Naive thymus-derived CD4-positive, alpha-beta T cell (primary cell): ENCODE measurements around the gene CCT6A. TPM values are rescaled to one million over a fixed set of nuclear protein-coding genes. Genes with fewer than 3 reads are reported as not detected.
A peak's percentile ranks its signal among the peaks of the same experiment; 100 is the strongest.
"Not testable (repeated sequence)": the region's sequence is repeated elsewhere in the genome, so short reads cannot be mapped to it uniquely, and the experiment has no call there.

Experiments
- ATAC-seq: fragments of 150-1000 bp; cut with Tn5 transposase; 2 replicates; pipeline ENCODE4 v1.10.0; 2021; ENCODE audit warnings: mild to moderate bottlenecking, moderate library complexity
- CTCF ChIA-PET: fragments of 350-600 bp; sonication (Branson Sonifier 250); formaldehyde crosslinking; loops from one replicate; lab custom pipeline; 2021; ENCODE audit warnings: antibody characterized with exemption; lab: Charles Lee
- POLR2A ChIA-PET: fragments of 350-600 bp; sonication (Branson Sonifier 250); formaldehyde crosslinking; loops from one replicate; lab custom pipeline; 2021; ENCODE audit warnings: antibody characterized with exemption, inconsistent platforms; lab: Charles Lee
- DNase-seq, 9 donors: peaks; one replicate each; pipeline versions ENCODE4 v3.0.0 to v3.0.0-alpha.2; 2020 to 2022; ENCODE audit warnings: mixed read lengths in 1 of 9
- H3K27ac ChIP-seq: one replicate; pipeline ENCODE4 v1.7.0; 2013; ENCODE audit warnings: mild to moderate bottlenecking, low read depth, low read length, moderate library complexity
- H3K27me3 ChIP-seq, 2 donors: one replicate each; pipeline ENCODE4 v1.7.0; 2013; ENCODE audit warnings: low read length in 2 of 2, mild to moderate bottlenecking in 2 of 2, moderate library complexity in 2 of 2; ENCODE audit not compliant: control insufficient read depth in 2 of 2, insufficient read depth in 2 of 2
- H3K36me3 ChIP-seq, 3 experiments: 1 replicate in 2 of 3; 2 replicates in 1 of 3; pipeline ENCODE4 v1.7.0; 2013; ENCODE audit warnings: low read length in 3 of 3, mild to moderate bottlenecking in 3 of 3, moderate library complexity in 1 of 3; ENCODE audit not compliant: insufficient read depth in 3 of 3, control insufficient read depth in 2 of 3
- H3K4me1 ChIP-seq, 2 donors: one replicate each; pipeline ENCODE4 v1.7.0; 2013; ENCODE audit warnings: low read length in 2 of 2, mild to moderate bottlenecking in 2 of 2, moderate library complexity in 1 of 2; ENCODE audit not compliant: control insufficient read depth in 2 of 2, insufficient read depth in 2 of 2
- H3K4me3 ChIP-seq: 2 replicates; pipeline ENCODE4 v1.7.0; 2013; ENCODE audit warnings: mild to moderate bottlenecking, low read length
- H3K9me3 ChIP-seq, 3 experiments: 1 replicate in 2 of 3; 2 replicates in 1 of 3; pipeline ENCODE4 v1.7.0; 2013; ENCODE audit warnings: low read length in 3 of 3; ENCODE audit not compliant: control insufficient read depth in 2 of 3
- H3K27ac Mint-ChIP-seq, 9 donors: one replicate each; pipeline ENCODE4 v1.8.0; 2020 to 2022; ENCODE audit warnings: mixed read lengths in 9 of 9, mild to moderate bottlenecking in 8 of 9, moderate library complexity in 5 of 9, inconsistent platforms in 2 of 9
- H3K27me3 Mint-ChIP-seq, 5 donors: one replicate each; pipeline ENCODE4 v1.8.0; 2021 to 2022; ENCODE audit warnings: mixed read lengths in 5 of 5, mild to moderate bottlenecking in 1 of 5
- H3K36me3 Mint-ChIP-seq, 5 donors: one replicate each; pipeline ENCODE4 v1.8.0; 2020 to 2022; ENCODE audit warnings: mixed read lengths in 5 of 5, mild to moderate bottlenecking in 3 of 5, inconsistent platforms in 1 of 5
- H3K4me1 Mint-ChIP-seq, 7 donors: one replicate each; pipeline ENCODE4 v1.8.0; 2020 to 2022; ENCODE audit warnings: mixed read lengths in 7 of 7, mild to moderate bottlenecking in 3 of 7, inconsistent platforms in 1 of 7
- H3K4me3 Mint-ChIP-seq, 10 donors: one replicate each; pipeline ENCODE4 v1.8.0; 2020 to 2022; ENCODE audit warnings: mild to moderate bottlenecking in 10 of 10, mixed read lengths in 10 of 10, moderate library complexity in 6 of 10, inconsistent platforms in 2 of 10
- H3K9me3 Mint-ChIP-seq, 11 donors: one replicate each; pipeline ENCODE4 v1.8.0; 2020 to 2022; ENCODE audit warnings: mixed read lengths in 11 of 11, mild to moderate bottlenecking in 4 of 11, inconsistent platforms in 1 of 11, moderate library complexity in 1 of 11
- intact Hi-C, 2 donors: fragments of 100-400 bp; cut with micrococcal nuclease; formaldehyde crosslinking; loops; one replicate each; pipeline ENCODE4 v1.15.1; 2023
- polyA plus RNA-seq, 2 donors: library from polyadenylated mRNA; unstranded; fragments of 300-500 nt; fragmentation: Illumina TruSeq; gene quantifications; one replicate each; pipeline ENCODE4 v1.2.3, GENCODE V29; 2021
- total RNA-seq, 6 experiments: library from RNA in 5 of 6; stranded (reverse) in 5 of 6; gene quantifications; 1 replicate in 5 of 6; 2 replicates in 1 of 6; pipeline ENCODE4 v1.2.3 and lab custom pipeline; 2021 to 2026

Gene CCT6A
- total and polyA plus RNA-seq, 7 experiments from 2014 or later = 38.7 to 143 (median 62.4) TPM

- H3K9me3 ChIP-seq, ATAC-seq, H3K27me3 Mint-ChIP-seq, H3K27ac ChIP-seq, H3K4me3 ChIP-seq, DNase-seq, H3K27me3 ChIP-seq, CTCF ChIA-PET, intact Hi-C loops: not testable (repeated sequence)
- Mint-ChIP-seq H3K27ac (peak overlapping the region in 1 of 9 donors; percentile 19), H3K4me1 (peaks cover 24 to 43% (median 33%) of the 10 kb centered on the region in 7 donors), H3K36me3 (peaks cover 7 to 46% (median 27%) of the 10 kb centered on the region in 5 donors), H3K4me3 (peak overlapping the region in 2 of 10 donors; percentile 59 to 62), H3K9me3 (peaks cover 0 to 16% (median 0%) of the 10 kb centered on the region in 11 donors)
- POLR2A ChIA-PET = interaction anchor here (0.7 to 1.5 kb wide), 2 partner anchors 39 to 750 kb away, joined by 3 read pairs; no protein-coding TSS in a partner anchor
- H3K36me3 ChIP-seq = peaks cover 16 to 54% (median 29%) of the 10 kb centered on the region in 3 experiments
- H3K4me1 ChIP-seq = peaks cover 18 to 20% of the 10 kb centered on the region in 2 donors
Measured at GRCh38 chr7:56104138-56104537, 52.6 kb downstream of the CCT6A start.

DNA sequence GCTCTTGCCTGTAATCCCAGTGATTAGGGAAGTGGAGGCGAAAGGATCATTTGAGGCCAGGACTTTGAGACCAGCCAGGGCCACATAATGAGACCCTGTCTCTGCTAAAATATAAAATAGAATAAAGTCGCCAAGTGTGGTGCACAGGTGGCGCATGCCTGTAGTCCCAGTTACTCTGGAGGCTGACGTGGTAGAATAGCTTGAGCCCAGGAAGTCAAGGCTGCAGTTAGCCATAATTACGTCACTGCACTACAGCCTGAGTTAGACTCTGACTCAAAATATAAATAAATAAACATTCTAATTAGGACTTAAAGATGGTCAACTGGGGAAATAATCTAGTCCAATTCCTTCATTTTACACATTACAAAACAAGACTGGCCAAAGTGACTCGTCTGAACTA lies 53.9 kb downstream of the CCT6A start:
- peak in 6 of 9 donors; percentile 7 to 59 (median 34) for DNase-seq
- Histone ChIP-seq H3K9me3 (no peaks in the 10 kb centered on the region), H3K4me3 (peak overlapping the region; percentile 72), H3K36me3 (peaks cover 8 to 41% (median 28%) of the 10 kb centered on the region in 3 experiments), H3K27ac (peak overlapping the region; percentile 95), H3K27me3 (no peaks in the 10 kb centered on the region), H3K4me1 (peaks cover 18 to 20% of the 10 kb centered on the region in 2 donors)
- peak overlapping the region; percentile 97 to 99 (median 98) for H3K27ac Mint-ChIP-seq
- ChIA-PET POLR2A (interaction anchor here (0.8 to 2.0 kb wide), 9 partner anchors 10 to 1347 kb away, joined by 3 to 19 read pairs (median 5); partner anchors contain the start of genes CCT6A, LANCL2, NUPR2 and PHKG1), CTCF (interaction anchor here (0.6 kb wide), 1 partner anchor 99 kb away, joined by 3 read pairs; no protein-coding TSS in a partner anchor)
- peak overlapping the region; percentile 94 to 100 (median 96) for H3K4me3 Mint-ChIP-seq
- H3K36me3 Mint-ChIP-seq = peaks cover 4 to 42% (median 20%) of the 10 kb centered on the region in 5 donors
- intact Hi-C loops = loop anchor here in 1 of 2 donors (5.0 kb wide), 3 partner anchors 102 to 573 kb away; partner anchors contain the start of gene VOPP1
- H3K9me3 Mint-ChIP-seq = peaks cover 0 to 16% (median 0%) of the 10 kb centered on the region in 11 donors
- H3K4me1 Mint-ChIP-seq = peaks cover 19 to 43% (median 33%) of the 10 kb centered on the region in 7 donors
- ATAC-seq = no peak
- H3K27me3 Mint-ChIP-seq = no peaks in the 10 kb centered on the region

DNA sequence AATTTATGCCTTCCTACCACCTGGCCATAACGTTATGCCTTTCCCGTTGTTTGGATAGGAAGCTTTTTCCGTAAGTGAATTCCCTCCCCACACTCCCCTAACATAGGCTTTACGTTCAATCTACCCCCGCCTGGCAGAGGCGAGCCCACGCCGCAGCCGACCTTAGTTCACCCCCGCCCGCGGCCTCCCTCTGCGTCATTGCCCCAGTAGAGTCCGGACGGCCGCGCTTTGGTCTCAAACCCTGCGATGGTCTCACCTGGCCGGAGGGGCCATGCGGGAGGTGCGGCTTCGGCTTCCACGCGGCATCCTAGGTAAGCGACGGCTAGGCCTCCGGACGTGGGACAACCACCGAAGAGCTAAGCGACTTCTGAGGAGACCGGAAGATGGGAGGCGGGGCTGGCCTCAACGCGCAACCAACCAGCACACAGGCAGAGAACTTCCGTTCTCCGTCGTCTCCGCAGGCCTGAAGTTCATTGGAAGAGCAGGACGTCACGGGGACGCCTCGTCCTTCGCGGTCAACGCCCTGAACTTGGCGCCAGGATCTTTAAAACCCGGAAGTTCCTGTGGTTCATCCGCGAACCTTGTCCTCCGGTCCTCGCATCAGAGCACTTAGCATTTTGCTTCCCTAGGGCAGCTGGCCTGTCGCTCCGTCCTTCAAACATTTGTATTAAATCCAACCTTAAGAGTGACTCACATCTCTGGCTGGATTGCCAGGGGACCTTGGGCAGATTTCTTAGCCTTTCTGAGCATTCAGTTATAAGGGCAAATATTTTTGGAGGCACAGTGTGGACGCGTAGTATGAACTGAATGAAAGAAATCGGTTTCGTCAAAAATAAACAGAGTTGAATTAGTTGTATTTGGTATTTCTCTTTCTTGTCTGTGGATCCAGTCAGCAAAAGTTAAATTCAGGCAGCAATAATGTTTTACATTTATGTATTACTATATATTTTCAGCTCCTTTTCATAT lies 54.8 kb downstream of the CCT6A start, which contains the start of gene CHCHD2:
CHCHD2 (minus strand) TSS at position 369 of the 966 bp plus-strand sequence; CDS start at position 306, 63 bp downstream.
- POLR2A ChIA-PET = interaction anchor here (0.8 to 2.0 kb wide), 13 partner anchors 9 to 1348 kb away, joined by 3 to 19 read pairs (median 4); partner anchors contain the start of genes CCT6A, LANCL2, NIPSNAP2 and NUPR2
- Histone ChIP-seq H3K9me3 (no peaks in the 10 kb centered on the region), H3K36me3 (peaks cover 5 to 32% (median 20%) of the 10 kb centered on the region in 3 experiments), H3K27ac (peak within 1 kb of the TSS; percentile 95), H3K4me1 (peaks cover 18 to 20% of the 10 kb centered on the region in 2 donors), H3K27me3 (no peaks in the 10 kb centered on the region), H3K4me3 (peak within 1 kb of the TSS; percentile 72)
- ATAC-seq (peak; percentile 99), DNase-seq (peak; percentile 75 to 96 (median 93))
- Mint-ChIP-seq H3K4me1 (peaks cover 19 to 43% (median 33%) of the 10 kb centered on the region in 7 donors), H3K36me3 (peaks cover 4 to 35% (median 11%) of the 10 kb centered on the region in 5 donors), H3K27me3 (no peaks in the 10 kb centered on the region), H3K9me3 (peaks cover 0 to 16% (median 0%) of the 10 kb centered on the region in 11 donors), H3K27ac (peak within 1 kb of the TSS; percentile 97 to 99 (median 98)), H3K4me3 (peak within 1 kb of the TSS; percentile 94 to 100 (median 96))
- intact Hi-C loops = loop anchor here (1.0 to 5.0 kb wide), 14 partner anchors 32 to 1347 kb away; partner anchors contain the start of genes CCT6A (in 2 of the 2), MRPS17 (in 2 of the 2), PSPH (in 2 of the 2) and SEC61G (in 2 of the 2)
- CTCF ChIA-PET = interaction anchor here (0.6 kb wide), 1 partner anchor 98 kb away, joined by 3 read pairs; no protein-coding TSS in a partner anchor

DNA sequence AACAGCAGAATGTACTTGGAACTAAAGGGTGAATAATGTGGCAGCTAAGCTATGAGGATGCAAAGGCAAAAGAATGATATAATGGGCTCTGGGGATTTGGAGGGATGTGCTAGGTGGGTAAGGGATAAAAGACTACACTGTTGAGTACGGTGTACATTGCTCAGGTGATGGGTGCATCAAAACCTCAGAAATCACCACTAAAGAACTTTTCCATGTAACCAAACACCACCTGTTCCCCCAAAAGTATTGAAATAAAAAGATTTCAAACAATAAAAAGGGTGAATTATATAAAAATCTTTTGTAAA lies 56.3 kb downstream of the CCT6A start:
- DNase-seq (no peak), ATAC-seq (no peak)
- Histone ChIP-seq H3K27me3 (no peaks in the 10 kb centered on the region), H3K9me3 (no peaks in the 10 kb centered on the region), H3K4me1 (peaks cover 18 to 20% of the 10 kb centered on the region in 2 donors), H3K27ac (no peak overlapping the region), H3K36me3 (peaks cover 2 to 17% (median 6%) of the 10 kb centered on the region in 3 experiments), H3K4me3 (no peak overlapping the region)
- intact Hi-C loops = loop anchor here (2.0 to 5.0 kb wide), 7 partner anchors 33 to 576 kb away; partner anchors contain the start of genes NIPSNAP2 (in 1 of the 2) and VOPP1 (in 1 of the 2)
- Mint-ChIP-seq H3K27ac (peak overlapping the region; percentile 44 to 99 (median 97)), H3K36me3 (peaks cover 4 to 31% (median 11%) of the 10 kb centered on the region in 5 donors), H3K9me3 (peaks cover 0 to 16% (median 0%) of the 10 kb centered on the region in 11 donors), H3K4me1 (peaks cover 19 to 40% (median 33%) of the 10 kb centered on the region in 7 donors), H3K4me3 (peak overlapping the region in 9 of 10 donors; percentile 59 to 100 (median 96)), H3K27me3 (no peaks in the 10 kb centered on the region)
- ChIA-PET CTCF (no interaction called here), POLR2A (no interaction called here)

- ATAC-seq = no peak
- ChIA-PET CTCF (no interaction called here), POLR2A (no interaction called here)
- Histone ChIP-seq H3K4me1 (peaks cover 5 to 8% of the 10 kb centered on the region in 2 donors), H3K27me3 (no peaks in the 10 kb centered on the region), H3K9me3 (no peaks in the 10 kb centered on the region), H3K36me3 (peaks cover 0 to 3% (median 0%) of the 10 kb centered on the region in 3 experiments), H3K27ac (no peak overlapping the region), H3K4me3 (no peak overlapping the region)
- Mint-ChIP-seq H3K9me3 (peaks cover 0 to 16% (median 0%) of the 10 kb centered on the region in 11 donors), H3K27ac (no peak overlapping the region), H3K36me3 (peaks cover 0 to 19% (median 6%) of the 10 kb centered on the region in 5 donors), H3K4me3 (no peak overlapping the region), H3K27me3 (peaks cover 0 to 11% (median 0%) of the 10 kb centered on the region in 5 donors), H3K4me1 (peaks cover 14 to 25% (median 19%) of the 10 kb centered on the region in 7 donors)
- intact Hi-C loops = no loop called here
- no peak for DNase-seq
Measured at GRCh38 chr7:56110611-56111010, 59.0 kb downstream of the CCT6A start.

DNA sequence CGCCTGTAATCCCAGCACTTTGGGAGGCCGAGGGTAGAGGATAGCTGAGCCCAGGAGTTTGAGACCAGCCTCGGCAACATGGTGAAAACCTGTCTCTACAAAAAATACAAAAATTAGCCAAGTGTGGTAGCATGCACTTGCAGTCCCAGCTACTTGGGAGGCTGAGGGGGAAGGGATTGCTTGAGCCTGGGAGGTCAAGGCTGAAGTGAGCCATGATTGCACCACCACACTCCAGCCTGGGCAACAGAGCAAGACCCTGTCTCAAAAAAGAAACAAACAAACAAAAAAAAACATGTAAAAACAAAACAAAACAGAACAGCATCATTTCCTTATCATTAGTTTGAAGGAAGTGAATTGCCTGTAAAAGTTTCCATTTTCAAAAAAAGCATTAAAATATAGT lies 60.7 kb downstream of the CCT6A start:
- H3K4me3 Mint-ChIP-seq = not testable (repeated sequence)

More for the DNA sequence above, 60.7 kb downstream of the CCT6A start:
- H3K4me1 ChIP-seq, H3K9me3 Mint-ChIP-seq, POLR2A ChIA-PET, DNase-seq, H3K36me3 Mint-ChIP-seq, CTCF ChIA-PET, H3K4me3 ChIP-seq, H3K36me3 ChIP-seq, H3K9me3 ChIP-seq, H3K27ac ChIP-seq, intact Hi-C loops, H3K4me1 Mint-ChIP-seq, H3K27ac Mint-ChIP-seq, ATAC-seq, H3K27me3 ChIP-seq: not testable (repeated sequence)
- H3K27me3 Mint-ChIP-seq = peaks cover 6 to 21% (median 10%) of the 10 kb centered on the region in 5 donors
